Islet of Langerhans (tissue), 1 donor: ENCODE data around the gene CPLX1.
"Not testable (repeated sequence)": the region's sequence is repeated elsewhere in the genome, so short reads cannot be mapped to it uniquely, and the experiment has no call there.

Experiments used
- FAIRE-seq: peaks from one replicate; lab custom pipeline; 2011; peaks lifted over from hg19 to GRCh38; lab: Jason Lieb, UNC

The CPLX1 gene

DNA sequence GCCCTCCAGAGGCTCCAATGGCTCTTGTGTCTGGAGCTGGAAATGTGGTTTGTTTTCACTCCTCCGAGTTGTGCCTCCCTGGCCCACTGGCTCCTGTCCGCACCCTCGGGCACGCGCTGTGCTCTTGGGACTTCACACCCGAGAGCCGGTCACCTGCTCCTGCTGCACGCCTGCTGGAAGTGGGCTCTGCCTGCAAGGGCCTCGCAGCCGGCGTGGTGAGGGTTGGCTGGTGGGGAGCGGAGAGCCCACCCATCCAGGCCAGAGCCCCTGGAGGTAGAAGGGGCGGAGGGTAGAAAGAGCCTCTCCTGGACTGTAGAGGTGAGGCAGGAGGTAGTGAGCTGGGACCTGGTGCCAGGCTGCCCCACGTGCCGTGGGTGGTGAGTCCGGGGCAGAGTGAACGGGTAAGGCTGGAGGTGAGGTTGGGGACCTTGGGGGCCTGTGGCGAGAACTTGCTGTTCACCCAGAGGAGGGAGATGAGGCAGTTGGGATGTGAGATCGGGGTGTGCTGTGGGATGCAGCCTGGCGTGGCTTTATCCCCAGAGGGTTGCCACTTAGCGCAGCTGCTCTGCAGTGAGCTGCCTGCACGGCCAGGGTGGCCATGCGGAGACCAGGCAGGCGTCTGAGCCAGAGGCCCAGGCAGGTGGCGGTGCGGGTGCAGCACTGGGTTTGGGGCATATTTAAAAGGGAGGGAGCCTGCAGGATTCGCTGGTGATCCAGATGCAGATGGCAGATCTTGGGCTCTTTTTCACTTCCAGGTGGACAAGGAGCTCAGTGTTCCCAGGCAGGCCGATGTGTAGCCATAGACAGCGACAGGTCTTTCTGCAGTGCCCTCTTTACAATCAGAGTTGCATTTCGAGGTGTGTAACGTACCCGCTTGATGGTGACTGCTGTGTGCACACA is 71.5 kb downstream of the CPLX1 start:
- FAIRE-seq, result no peak

DNA sequence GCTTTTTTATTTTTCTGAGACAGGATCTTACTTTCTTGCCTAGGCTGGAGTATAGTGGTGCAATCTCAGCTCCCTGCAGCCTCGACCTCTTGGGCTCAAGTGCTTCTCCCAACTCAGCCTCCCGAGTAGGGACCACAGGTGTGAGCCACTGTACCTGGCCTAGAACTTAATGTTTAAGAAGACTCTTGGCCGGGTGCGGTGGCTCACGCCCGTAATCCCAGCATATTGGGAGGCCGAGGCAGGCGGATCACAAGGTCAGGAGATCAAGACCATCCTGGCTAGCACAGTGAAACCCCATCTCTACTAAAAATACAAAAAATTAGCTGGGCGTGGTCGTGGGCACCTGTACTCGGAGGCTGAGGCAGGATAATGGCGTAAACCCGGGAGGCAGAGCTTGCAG is 72.7 kb downstream of the CPLX1 start:
- not testable (repeated sequence) for FAIRE-seq

DNA sequence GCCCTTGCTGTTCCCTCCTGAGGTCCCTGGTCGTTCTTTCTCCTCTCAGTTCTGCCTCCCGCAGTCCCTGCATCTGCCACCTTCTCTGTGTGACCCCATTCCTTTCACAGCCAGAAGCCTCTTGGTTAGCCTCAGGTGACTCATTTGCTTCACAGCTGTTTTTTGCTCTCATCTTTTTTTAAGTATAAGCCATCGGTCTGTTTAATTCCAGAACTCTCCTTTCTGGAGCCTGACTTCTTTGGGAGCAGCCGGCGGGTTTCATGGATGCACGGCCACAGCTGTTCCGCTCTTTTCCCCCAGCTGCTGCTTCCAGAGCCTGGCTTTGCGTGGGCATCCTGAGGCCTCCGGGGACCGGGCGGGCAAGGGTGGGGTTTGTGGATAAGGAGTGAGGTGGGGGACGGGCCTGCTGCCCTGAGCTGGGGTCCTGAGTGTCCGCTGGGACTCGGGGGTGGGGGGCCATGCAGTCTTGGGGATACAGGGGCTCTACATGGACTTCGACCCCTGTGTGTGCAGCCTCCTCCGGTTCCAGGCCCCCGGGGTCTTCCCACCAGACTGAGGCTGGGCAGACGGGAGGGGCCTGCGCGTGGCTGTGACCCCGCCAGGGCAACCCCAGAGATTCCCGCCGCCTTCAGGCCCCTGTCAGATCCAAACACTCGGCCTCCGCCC is 73.6 kb downstream of the CPLX1 start:
- no peak for FAIRE-seq

DNA sequence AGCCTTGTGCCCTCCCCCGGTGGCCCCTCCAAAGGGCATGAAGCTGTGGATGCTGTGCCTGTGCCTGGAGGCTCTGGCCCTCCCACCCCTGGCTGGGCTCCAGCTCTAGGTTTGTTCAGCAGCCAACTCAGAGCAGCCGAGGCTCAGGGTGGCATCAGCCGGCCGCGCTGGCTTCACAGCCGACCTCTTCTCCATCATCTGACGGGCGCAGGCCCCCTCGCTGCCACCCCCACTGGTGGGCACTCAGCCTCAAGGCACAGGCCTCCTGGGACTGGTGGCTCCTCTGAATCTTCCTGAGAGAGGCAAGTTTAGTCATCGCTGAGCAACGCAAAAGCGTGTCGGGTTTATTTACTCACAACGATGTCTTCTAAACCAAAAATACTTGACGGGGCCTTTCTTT is 74.3 kb downstream of the CPLX1 start:
- no peak for FAIRE-seq

DNA sequence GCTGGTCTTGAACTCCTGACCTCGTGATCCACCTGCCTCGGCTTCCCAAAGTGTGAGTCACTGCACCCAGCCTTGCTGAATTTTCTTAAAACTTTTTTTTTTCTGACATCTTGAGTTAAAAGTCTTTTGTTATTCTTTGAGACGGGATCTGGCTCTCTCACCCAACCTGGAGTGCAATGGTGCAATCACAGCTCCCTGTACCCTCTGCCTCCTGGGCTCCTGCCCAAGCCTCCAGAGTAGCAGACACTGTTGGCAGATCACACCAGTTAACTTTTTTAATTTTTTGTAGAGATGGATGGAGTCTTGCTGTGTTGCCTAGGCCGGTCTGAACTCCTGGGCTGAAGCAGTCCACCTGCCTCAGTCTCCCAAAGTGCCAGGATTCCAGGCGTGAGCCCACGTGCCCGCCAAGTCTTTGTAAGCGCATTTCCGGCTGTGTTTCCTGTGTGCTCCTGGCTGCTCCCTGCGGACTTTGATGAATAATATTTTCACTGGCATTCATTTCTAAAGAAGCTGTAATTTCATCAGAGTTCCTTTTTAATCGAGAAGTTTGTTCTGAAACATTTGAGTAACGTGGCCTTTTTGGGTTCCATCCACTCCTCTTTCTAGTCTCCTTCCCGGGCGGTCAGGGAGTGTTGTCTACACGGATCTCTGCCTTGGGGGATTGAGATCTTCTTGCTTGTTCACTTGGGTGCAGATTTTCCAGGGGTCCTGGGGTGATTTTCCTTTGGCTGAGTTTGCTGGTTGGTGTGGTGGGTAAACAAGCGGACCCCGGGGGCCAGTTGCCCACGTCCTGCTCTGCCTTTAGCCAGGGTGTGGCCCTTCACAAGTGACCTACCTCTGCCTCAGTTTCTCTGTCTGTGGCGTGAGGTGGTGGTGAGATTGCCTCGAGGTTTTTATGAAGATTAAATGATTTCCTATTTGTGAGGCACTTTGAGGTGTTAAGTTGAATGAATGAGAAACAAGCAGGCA is 75.9 kb downstream of the CPLX1 start:
- FAIRE-seq, result no peak

DNA sequence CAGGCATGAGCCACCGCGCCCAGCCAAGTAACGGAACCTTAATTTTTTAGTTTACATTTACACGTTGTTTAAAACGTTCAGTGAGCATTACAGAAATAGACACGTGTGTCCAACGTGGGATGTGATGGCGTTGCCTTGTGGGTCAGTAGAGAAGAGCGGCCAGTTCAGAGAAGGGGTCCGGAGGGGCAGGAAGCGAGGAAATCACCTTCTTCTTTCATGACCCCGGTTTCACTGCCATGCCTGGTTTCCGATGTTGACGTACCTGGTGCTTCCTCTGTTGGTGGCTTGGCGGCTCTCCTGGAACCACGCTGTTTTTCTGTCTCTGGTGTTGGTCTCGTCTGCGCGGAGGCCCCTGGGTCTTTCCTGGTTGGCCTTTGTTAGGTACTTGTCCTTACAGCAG is 77.5 kb downstream of the CPLX1 start:
- FAIRE-seq, result no peak

DNA sequence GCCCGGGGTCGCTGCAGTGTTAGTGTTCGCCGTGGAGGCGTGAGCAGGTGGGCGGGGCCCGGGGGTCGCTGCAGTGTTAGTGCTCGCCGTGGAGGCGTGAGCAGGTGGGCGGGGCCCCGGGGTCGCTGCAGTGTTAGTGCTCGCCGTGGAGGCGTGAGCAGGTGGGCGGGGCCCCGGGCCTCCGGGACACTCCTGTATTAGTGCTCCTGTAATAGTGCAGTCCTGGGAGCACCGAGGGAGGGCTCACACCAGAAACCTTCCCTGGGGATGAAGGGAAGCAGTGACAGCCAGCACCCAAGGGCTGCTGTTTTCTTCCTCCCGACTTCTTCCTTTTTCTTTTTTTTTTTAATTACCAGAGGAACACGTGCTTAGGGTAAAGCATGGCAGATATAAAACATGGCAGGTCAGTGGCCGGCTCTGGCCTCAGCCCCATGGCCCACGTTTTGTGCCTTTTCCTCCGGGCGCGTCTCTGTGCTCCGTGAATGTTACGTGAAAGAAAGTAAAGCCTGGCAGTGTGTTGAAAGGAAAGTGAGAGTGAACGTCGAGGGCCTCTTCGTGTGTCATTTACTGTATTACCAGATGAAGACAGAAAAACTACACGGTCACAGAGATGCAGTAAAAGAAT is 78.3 kb downstream of the CPLX1 start:
- no peak for FAIRE-seq

DNA sequence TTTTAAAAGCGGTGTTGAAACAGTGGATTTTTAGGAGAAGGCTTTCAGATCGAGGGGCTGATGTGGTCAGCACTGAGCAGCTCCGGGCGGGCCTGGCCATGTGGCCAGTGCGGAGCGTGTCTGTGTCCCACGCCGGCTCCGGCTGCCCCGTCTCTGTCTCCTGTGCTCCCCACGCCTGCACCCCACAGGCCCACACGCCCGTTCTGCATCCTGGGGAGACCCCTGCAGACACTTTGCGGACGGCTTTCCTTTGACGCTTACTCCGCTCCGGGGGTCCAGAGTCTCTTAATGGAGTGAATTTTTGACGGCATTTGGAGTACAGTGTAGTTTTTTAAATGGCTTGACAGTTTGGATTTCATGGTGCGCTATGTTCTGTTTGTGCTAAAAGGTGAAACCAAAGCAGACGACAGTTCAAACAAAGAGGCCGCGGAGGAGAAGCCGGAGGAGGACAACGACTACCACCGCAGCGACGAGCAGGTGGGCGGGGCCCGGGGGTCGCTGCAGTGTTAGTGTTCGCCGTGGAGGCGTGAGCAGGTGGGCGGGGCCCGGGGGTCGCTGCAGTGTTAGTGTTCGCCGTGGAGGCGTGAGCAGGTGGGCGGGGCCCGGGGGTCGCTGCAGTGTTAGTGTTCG is 81.6 kb downstream of the CPLX1 start:
- FAIRE-seq, result no peak

DNA sequence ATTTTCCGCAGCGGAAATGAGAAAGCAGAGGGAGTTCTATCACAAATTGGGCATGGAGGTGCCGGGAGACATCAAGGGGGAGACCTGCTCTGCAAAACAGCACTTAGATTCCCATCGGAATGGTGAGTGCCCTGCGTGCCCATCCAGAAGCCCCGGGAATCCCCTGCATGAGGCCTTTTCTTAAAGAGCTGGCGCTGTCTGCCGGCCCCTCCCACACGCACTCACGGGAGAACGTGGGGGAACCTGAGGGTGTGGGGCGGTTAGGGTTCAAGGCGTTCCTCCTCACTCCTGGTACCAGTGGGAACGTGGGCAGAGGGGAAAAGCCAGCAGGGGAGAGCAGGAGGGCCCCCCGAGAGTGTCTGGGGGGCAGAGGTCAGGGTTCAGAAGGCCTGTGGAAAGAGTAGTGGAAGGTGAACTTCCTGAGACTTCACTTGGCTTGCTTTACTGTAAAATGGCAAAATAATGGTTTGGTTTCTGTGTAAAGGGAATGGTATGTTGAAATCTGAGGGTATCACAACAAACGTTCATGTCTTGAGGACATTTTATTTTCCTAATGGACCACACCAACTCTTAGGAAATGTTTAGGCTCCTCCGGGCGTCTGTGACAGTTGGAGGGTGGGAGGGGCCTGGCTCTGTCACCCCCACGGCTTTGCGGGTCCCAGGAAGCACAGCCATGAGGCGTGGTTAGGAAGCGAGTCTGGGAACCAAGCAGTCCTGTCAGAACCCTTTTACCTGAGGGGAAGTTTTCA is 82.3 kb downstream of the CPLX1 start:
- FAIRE-seq, result no peak

DNA sequence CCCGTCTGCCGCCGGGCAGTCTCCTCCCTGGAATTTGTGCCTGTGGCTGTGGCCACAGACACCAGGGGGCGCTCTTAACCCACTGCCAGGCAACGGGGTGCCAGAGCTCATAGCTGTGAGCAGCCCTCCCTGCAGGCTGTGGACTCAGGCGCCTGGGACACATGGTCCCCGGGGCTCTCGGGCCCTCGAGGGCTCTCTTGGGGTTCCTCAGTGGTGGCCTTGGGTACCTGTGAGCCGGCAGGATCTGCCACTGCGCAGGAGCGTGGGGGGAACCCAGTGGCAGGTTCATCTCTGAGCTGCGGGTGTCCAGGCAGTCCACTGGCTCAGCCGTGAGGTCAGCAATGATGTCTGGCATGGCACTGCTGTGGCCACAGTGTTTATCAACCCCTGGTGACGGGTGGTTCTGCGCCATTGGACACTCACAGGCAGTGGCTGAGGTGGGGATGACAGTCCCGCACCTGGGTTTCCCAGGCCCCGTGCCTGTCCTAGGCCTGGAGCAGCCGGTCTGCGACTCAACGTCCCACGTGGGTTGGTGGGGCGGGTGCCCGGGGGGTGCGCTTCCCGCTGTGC is 83.1 kb downstream of the CPLX1 start:
- FAIRE-seq, result no peak

DNA sequence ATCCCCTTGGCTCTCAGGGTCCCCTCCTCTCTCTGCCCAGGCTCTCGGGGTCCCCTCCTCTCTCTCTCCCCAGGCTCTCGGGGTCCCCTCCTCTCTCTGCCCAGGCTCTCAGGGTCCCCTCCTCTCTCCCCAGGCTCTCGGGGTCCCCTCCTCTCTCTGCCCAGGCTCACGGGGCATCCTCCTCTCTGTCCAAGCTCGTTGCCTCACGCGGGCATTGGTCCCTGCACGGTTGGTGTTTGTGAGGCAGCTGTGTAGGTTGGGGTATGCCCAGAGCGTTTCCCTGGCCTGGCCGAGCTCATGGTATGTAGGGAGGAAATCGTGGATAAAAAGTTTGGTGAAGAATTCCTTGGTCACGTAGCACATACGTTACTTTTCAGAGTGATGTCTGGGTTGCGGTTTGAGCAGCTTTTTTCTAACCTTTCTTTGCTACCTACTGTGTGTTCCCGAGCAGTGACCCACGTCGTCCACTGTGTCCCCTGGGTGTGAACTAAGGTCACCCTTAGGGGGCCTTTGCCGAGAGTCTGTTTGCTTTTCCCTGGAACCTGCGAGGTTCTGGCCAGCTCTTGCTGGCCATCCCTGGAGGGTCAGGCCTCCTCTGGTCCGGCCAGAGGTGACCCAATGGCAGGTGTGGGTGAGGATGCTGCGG is 83.7 kb downstream of the CPLX1 start:
- no peak for FAIRE-seq

DNA sequence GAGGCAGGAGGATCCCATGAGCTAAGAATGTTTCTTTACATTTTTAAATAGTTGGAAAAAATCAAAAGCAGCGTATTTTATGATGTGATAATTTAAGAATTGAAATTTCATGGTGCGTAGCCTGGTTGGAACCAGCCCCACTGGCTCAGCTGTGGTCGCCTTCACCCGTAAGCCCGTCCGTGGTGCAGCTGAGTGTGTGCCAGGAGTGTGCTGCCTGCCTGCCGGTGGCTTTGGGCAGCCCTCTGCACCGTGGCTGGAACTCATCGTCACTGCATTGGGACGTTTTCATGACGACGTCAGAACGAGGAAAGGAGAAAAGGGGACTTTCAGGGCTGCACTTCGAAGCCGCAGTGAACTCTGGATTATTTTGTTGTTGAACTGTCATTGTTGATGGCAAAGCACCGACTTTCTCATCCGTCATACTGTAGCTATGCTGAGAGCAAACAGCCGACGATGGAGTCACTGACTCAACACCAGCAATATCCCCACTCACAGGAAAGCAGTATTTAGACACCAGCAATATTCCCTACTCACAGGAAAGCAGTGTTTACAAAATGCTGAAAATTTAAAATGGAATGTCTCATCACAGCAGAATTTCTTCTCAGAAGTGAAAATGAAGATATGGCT is 85.2 kb downstream of the CPLX1 start:
- FAIRE-seq, result no peak

DNA sequence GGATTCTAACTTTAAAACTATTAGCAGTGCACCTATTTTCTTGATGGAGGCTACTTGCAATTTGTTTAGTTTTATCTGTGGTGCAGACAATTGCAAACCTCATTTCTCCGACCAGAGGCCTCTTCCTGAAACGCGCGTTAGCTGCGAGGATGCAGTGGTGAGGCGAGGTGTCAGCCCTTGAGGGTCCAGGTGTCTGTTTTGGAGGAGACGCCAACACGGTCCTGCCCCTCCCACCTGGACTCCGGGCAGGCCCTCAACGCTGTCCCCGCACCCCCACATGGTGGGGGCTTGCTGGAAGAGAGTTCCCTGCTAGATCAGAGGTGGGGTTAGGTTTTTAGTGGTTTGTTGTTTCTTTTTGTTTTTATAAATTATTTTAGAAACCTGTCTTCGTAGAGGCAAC is 85.9 kb downstream of the CPLX1 start:
- FAIRE-seq, result no peak

DNA sequence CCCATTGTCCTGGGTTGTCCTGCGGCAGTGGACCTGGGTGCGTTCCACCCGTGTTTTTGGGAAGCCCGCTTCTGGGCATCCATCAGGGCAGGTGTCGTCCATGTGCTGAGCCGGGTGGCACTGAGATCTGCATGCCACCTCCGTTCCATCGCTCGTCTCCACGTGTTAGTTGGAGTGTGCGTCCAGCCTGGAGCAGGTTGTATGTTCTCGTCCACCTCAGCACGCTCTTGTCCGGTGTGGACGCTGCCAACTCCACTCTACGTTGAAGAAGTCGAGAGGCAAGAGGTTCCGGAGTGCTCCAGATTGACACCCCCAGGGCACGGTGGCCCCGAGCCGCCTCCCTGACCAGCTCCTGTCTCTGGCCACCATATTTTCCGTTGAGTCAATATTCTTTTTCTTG is 86.4 kb downstream of the CPLX1 start:
- FAIRE-seq, result no peak

DNA sequence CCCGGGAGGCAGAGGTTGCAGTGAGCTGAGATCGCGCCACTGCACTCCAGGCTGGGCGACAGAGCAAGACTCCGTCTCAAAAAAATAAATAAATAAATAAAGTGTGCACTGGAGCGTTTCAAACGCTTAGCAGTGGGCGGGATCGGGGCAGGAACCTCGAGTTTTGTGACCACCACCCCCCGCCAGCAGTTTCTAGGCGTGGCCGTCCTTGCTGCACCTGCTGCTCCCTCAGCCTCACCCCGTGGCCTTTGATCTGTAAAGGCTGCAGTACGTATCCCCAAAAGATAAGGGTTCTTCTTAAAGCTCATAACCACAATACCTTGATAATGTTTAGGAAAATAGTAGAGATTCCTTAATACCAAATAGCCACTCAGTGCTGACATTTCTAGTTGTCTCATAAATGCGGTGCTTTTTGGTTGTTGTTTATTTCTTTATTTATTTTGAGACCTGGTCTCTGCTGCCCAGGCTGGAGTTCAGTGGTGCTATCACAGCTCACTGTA is 87.1 kb downstream of the CPLX1 start:
- FAIRE-seq, result no peak

DNA sequence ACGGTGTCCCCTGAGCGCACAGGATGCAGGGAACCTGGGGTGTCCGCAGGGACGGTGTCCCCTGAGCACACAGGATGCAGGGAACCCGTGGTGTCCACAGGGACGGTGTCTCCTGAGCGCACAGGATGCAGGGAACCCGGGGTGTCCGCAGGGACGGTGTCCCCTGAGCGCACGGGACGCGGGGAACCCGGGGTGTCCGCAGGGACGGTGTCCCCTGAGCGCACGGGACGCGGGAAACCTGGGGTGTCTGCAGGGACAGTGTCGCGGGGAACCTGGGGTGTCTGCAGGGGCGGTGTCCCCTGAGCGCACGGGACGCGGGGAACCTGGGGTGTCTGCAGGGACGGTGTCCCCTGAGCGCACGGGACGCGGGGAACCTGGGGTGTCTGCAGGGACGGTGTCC is 89.4 kb downstream of the CPLX1 start:
- not testable (repeated sequence) for FAIRE-seq

DNA sequence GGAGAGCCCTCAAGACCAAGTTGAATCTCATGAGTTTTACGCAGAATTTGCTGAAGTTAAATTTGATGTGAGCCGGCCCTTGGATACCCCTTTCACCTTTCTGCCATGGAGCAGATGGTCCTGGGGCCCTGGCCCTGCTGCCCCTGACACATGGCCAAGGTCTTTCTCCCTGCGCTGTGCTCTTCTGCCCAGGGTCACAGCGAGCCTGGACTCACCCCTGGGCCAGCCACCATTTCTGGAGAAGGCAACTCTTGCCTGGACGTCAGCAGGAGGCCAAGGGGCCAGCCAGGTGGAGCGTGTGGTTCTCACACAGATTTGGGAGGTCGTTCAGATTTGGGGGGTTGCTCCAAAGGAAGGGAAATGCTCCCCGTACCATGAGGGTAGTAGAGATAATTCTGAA is 90.3 kb downstream of the CPLX1 start:
- FAIRE-seq, result no peak
